H9 (cell line): ENCODE measurements around the gene IL10. TPM values are rescaled to one million over a fixed set of nuclear protein-coding genes. Genes with fewer than 3 reads are reported as not detected.
A peak's percentile ranks its signal among the peaks of the same experiment; 100 is the strongest.

Experiments used
- DNase-seq: peaks from one replicate; pipeline ENCODE4 v3.0.0-alpha.2; 2017
- H2AFZ ChIP-seq: one replicate; pipeline ENCODE4 v1.6.1; 2013; ENCODE audit warnings: mild to moderate bottlenecking, low read length, control low read depth, moderate library complexity
- H2AK5ac ChIP-seq: 2 replicates; pipeline ENCODE4 v1.6.1; 2013; ENCODE audit warnings: low read length, control low read depth, mixed read lengths; ENCODE audit not compliant: insufficient read length
- H2BK120ac ChIP-seq: one replicate; pipeline ENCODE4 v1.6.1; 2013; ENCODE audit warnings: low read depth, mild to moderate bottlenecking, low read length, control low read depth, inconsistent platforms; ENCODE audit not compliant: poor library complexity, severe bottlenecking
- H2BK12ac ChIP-seq: 2 replicates; pipeline ENCODE4 v1.6.1; 2013; ENCODE audit warnings: low read length, control low read depth, mixed read lengths, low read depth; ENCODE audit not compliant: insufficient read length
- H2BK15ac ChIP-seq: 2 replicates; pipeline ENCODE4 v1.6.1; 2013; ENCODE audit warnings: low read depth, low read length, control low read depth
- H2BK20ac ChIP-seq: one replicate; pipeline ENCODE4 v1.6.1; 2013; ENCODE audit warnings: low read depth, mild to moderate bottlenecking, low read length, control low read depth, inconsistent platforms; ENCODE audit not compliant: poor library complexity, severe bottlenecking
- H2BK5ac ChIP-seq: 2 replicates; pipeline ENCODE4 v1.6.1; 2013; ENCODE audit warnings: low read length, control low read depth, mixed read lengths; ENCODE audit not compliant: insufficient read length
- H3K14ac ChIP-seq: 2 replicates; pipeline ENCODE4 v1.6.1; 2013; ENCODE audit warnings: low read length, control low read depth; ENCODE audit not compliant: insufficient read depth
- H3K18ac ChIP-seq: 2 replicates; pipeline ENCODE4 v1.6.1; 2013; ENCODE audit warnings: low read depth, mild to moderate bottlenecking, mixed read lengths, low read length, control low read depth; ENCODE audit not compliant: insufficient read length
- H3K23ac ChIP-seq: 2 replicates; pipeline ENCODE4 v1.6.1; 2013; ENCODE audit warnings: low read length, control low read depth, mixed read lengths, low read depth; ENCODE audit not compliant: insufficient read length
- H3K23me2 ChIP-seq: 2 replicates; pipeline ENCODE4 v1.6.1; 2013; ENCODE audit warnings: low read depth, mild to moderate bottlenecking, mixed read lengths, low read length, control low read depth; ENCODE audit not compliant: insufficient read length, poor library complexity, severe bottlenecking
- H3K27ac ChIP-seq: 2 replicates; pipeline ENCODE4 v1.5.1; 2013; ENCODE audit warnings: low read length, control low read depth, mixed read lengths, low read depth; ENCODE audit not compliant: insufficient read length
- H3K27me3 ChIP-seq: 2 replicates; pipeline ENCODE4 v1.6.1; 2013; ENCODE audit warnings: low read length, control low read depth, inconsistent platforms; ENCODE audit not compliant: insufficient read depth
- H3K4ac ChIP-seq: 2 replicates; pipeline ENCODE4 v1.6.1; 2013; ENCODE audit warnings: low read depth, mild to moderate bottlenecking, control low read depth, inconsistent platforms, low read length, moderate library complexity
- H3K4me1 ChIP-seq: 2 replicates; pipeline ENCODE4 v1.6.1; 2013; ENCODE audit warnings: low read length, control low read depth, inconsistent platforms; ENCODE audit not compliant: insufficient read depth
- H3K4me2 ChIP-seq: 2 replicates; pipeline ENCODE4 v1.6.1; 2013; ENCODE audit warnings: low read length, control low read depth, mixed read lengths; ENCODE audit not compliant: insufficient read length, insufficient read depth
- H3K56ac ChIP-seq: 2 replicates; pipeline ENCODE4 v1.6.1; 2013; ENCODE audit warnings: low read depth, mild to moderate bottlenecking, mixed read lengths, low read length, control low read depth; ENCODE audit not compliant: insufficient read length
- H3K79me1 ChIP-seq: 2 replicates; pipeline ENCODE4 v1.6.1; 2013; ENCODE audit warnings: low read depth, mild to moderate bottlenecking, moderate library complexity, low read length, control low read depth, inconsistent platforms; ENCODE audit not compliant: insufficient read depth, poor library complexity, severe bottlenecking
- H3K79me2 ChIP-seq: 2 replicates; pipeline ENCODE4 v1.6.1; 2013; ENCODE audit warnings: low read length, control low read depth, inconsistent platforms; ENCODE audit not compliant: insufficient read depth
- H3K9ac ChIP-seq: 2 replicates; pipeline ENCODE4 v1.6.1; 2013; ENCODE audit warnings: low read length, control low read depth, mixed read lengths; ENCODE audit not compliant: insufficient read length; ENCODE audit errors: extremely low read depth
- H3K9me3 ChIP-seq: one replicate; pipeline ENCODE4 v1.6.1; 2013; ENCODE audit warnings: low read depth, low read length, inconsistent platforms; ENCODE audit not compliant: control insufficient read depth
- H3T11ph ChIP-seq: one replicate; pipeline ENCODE4 v1.6.1; 2013; ENCODE audit warnings: mild to moderate bottlenecking, low read length, control low read depth, inconsistent platforms
- H4K20me1 ChIP-seq: one replicate; pipeline ENCODE4 v1.6.1; 2013; ENCODE audit not compliant: control insufficient read depth, insufficient read length, insufficient read depth
- H4K5ac ChIP-seq: 2 replicates; pipeline ENCODE4 v1.6.1; 2013; ENCODE audit warnings: low read depth, mild to moderate bottlenecking, mixed read lengths, low read length, control low read depth; ENCODE audit not compliant: insufficient read length
- H4K8ac ChIP-seq: replicated peaks from 2 replicates; pipeline ENCODE4 v1.6.1; 2013; ENCODE audit warnings: low read length, control low read depth, mixed read lengths, low read depth; ENCODE audit not compliant: insufficient read length
- H4K91ac ChIP-seq: 2 replicates; pipeline ENCODE4 v1.6.1; 2013; ENCODE audit warnings: low read depth, mild to moderate bottlenecking, moderate library complexity, mixed read lengths, low read length, control low read depth; ENCODE audit not compliant: insufficient read length
- H3K27ac Mint-ChIP-seq, 3 experiments: 2 replicates in 2 of 3; 3 replicates in 1 of 3; pipeline ENCODE4 v1.8.0; 2020 to 2021; ENCODE audit warnings: mixed read lengths in 3 of 3, mild to moderate bottlenecking in 1 of 3, moderate library complexity in 1 of 3
- H3K27me3 Mint-ChIP-seq: 2 replicates; pipeline ENCODE4 v1.8.0; 2021; ENCODE audit warnings: low read depth, mild to moderate bottlenecking, moderate library complexity, mixed read lengths
- H3K36me3 Mint-ChIP-seq, 3 experiments: 2 replicates in 2 of 3; 3 replicates in 1 of 3; pipeline ENCODE4 v1.8.0; 2020 to 2021; ENCODE audit warnings: low read depth in 3 of 3, mixed read lengths in 3 of 3; ENCODE audit not compliant: insufficient read depth in 1 of 3
- H3K4me1 Mint-ChIP-seq, 2 experiments: 2 replicates each; pipeline ENCODE4 v1.8.0; 2020; ENCODE audit warnings: mixed read lengths in 2 of 2
- H3K4me3 Mint-ChIP-seq, 2 experiments: 2 replicates in 1 of 2; 3 replicates in 1 of 2; pipeline ENCODE4 v1.8.0; 2020 to 2021; ENCODE audit warnings: mild to moderate bottlenecking in 2 of 2, mixed read lengths in 2 of 2, moderate library complexity in 1 of 2
- H3K9me3 Mint-ChIP-seq, 2 experiments: 2 replicates in 1 of 2; 3 replicates in 1 of 2; pipeline ENCODE4 v1.8.0; 2020; ENCODE audit warnings: mild to moderate bottlenecking in 2 of 2, mixed read lengths in 2 of 2, moderate library complexity in 1 of 2
- WGBS: extraction: QIAGEN DNeasy Blood & Tissue Kit; methylation state at CpG from one replicate; pipeline ENCODE4 v1.1.7; 2013; ENCODE audit warnings: missing lambda C conversion rate, low lambda C conversion rate, mixed read lengths; ENCODE audit not compliant: insufficient read length; ENCODE audit errors: extremely low coverage; 5-methylcytosine and 5-hydroxymethylcytosine counted together
- total RNA-seq: library from RNA; stranded (reverse); gene quantifications from 2 replicates; pipeline ENCODE4 v1.2.1, GENCODE V29; 2021
- TF ChIP-seq, protein P1 (sequence below): fragments of 200-600 bp; sonication (generic); conservative IDR thresholded peaks from 3 replicates; pipeline ENCODE4 v1.8.0; 2021; ENCODE audit warnings: antibody characterized with exemption, mild to moderate bottlenecking

IL10 gene
- total RNA-seq, 1 experiment from 2014 or later: not detected

DNA sequence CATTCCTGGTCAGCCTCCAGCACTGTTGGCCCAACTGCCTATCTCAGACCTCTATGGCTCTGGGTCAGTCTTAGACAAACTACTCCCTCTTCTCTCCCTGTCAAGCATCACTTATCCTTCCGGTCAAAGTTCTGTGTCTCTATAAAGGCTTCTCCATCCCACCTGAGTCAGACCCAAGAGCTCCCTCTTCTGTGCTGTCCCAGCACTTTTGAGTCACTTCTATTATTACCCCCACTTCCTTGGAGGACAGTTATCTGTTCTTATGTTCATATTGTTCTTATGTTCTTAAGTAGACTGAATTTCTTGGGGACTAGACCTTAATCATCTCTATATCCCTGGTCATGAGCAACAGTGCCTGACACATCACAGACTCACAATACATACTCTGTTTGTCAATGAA, 29.2 kb upstream of the IL10 start:
- H3K36me3 Mint-ChIP-seq: no peaks in the 10 kb centered on the region
- H3K9me3 Mint-ChIP-seq: no peaks in the 10 kb centered on the region
- Histone ChIP-seq H3K23me2 (no peaks in the 10 kb centered on the region), H3K56ac (no peak overlapping the region), H3K18ac (no peak overlapping the region), H3K4me2 (no peak overlapping the region), H3K27ac (no peak overlapping the region), H4K20me1 (no peaks in the 10 kb centered on the region), H3K9ac (no peak overlapping the region), H3K9me3 (no peaks in the 10 kb centered on the region), H4K8ac (no peak overlapping the region), H3K4me1 (no peaks in the 10 kb centered on the region), H3K27me3 (no peaks in the 10 kb centered on the region), H2BK5ac (no peak overlapping the region), H2BK120ac (no peak overlapping the region), H3K23ac (no peak overlapping the region), H3K79me2 (no peaks in the 10 kb centered on the region), H4K5ac (no peak overlapping the region), H2AK5ac (no peak overlapping the region), H4K91ac (no peak overlapping the region), H2BK15ac (no peak overlapping the region), H3K79me1 (no peaks in the 10 kb centered on the region), H2AFZ (no peak overlapping the region), H2BK12ac (no peak overlapping the region), H3T11ph (no peak overlapping the region), H3K4ac (no peak overlapping the region), H2BK20ac (no peak overlapping the region), H3K14ac (no peak overlapping the region; the same call in 1 of the 2 replicates)
- H3K27me3 Mint-ChIP-seq: peaks cover 18% of the 10 kb centered on the region
- no CpG with 5 or more reads among the region's 1 CpG for whole genome bisulfite sequencing
- no peak overlapping the region; a peak in 2 of 7 replicates for H3K27ac Mint-ChIP-seq
- no peak for DNase-seq
- no peak overlapping the region for H3K4me3 Mint-ChIP-seq
- TF ChIP-seq, protein P1, sequence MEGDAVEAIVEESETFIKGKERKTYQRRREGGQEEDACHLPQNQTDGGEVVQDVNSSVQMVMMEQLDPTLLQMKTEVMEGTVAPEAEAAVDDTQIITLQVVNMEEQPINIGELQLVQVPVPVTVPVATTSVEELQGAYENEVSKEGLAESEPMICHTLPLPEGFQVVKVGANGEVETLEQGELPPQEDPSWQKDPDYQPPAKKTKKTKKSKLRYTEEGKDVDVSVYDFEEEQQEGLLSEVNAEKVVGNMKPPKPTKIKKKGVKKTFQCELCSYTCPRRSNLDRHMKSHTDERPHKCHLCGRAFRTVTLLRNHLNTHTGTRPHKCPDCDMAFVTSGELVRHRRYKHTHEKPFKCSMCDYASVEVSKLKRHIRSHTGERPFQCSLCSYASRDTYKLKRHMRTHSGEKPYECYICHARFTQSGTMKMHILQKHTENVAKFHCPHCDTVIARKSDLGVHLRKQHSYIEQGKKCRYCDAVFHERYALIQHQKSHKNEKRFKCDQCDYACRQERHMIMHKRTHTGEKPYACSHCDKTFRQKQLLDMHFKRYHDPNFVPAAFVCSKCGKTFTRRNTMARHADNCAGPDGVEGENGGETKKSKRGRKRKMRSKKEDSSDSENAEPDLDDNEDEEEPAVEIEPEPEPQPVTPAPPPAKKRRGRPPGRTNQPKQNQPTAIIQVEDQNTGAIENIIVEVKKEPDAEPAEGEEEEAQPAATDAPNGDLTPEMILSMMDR: peak; percentile 25; the same call in 2 of the 3 replicates
- H3K4me1 Mint-ChIP-seq: 0 out of 4 replicates have a peak, but pooled peaks cover 0 to 2% of the 10 kb centered on the region in 2 experiments
